ENCODE results near the gene GPR146. TPM values are rescaled to one million over a fixed set of nuclear protein-coding genes. Genes with fewer than 3 reads are reported as not detected.
A peak's percentile ranks its signal among the peaks of the same experiment; 100 is the strongest.

GPR146 gene
- total and polyA plus RNA-seq, 9 donors, result 6.1 to 25.0 (median 8.4) TPM

DNA sequence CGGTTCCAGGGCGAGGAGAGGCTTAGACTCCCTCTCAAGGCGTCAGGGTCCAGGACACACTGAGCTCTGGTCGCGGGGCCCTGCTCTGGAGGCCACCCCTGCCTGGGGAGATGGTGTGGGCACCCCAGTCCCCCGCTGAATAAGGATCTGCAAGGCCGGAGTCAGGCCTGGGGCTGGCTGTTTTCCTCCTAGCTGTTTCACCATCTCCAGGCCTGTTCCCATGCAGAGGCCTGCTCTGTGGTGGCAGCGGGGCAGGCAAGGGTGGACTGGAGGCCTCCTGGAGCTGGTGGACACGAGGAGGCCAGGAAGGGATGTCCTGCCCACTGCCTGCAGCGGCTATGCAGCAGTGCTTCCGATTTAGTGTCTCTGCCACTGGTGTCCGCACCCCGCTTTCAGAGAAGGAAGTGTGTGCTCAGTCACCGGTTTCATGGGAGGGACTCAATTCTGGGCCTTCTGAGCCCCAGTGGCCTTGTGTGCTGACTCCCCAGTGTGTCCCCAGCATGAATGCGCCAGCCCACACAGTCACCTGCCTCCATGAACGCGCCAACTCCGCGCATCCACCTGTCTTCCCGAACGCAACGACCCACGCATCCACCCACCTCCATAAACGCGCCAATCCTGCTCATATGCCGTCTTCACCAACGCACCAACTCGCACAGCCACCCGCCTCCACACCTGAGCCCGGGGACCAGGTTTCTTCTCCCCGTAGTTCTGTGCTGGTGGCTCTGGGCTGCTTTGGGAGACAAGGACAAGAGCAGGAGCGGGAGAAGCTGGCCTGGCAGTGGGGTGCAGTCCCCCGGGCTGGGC, 14.5 kb upstream of the GPR146 start:
- TF ChIP-seq POLR2A (IDR thresholded peaks at IDR 0.05), result no peak
- TF ChIP-seq, protein P1, sequence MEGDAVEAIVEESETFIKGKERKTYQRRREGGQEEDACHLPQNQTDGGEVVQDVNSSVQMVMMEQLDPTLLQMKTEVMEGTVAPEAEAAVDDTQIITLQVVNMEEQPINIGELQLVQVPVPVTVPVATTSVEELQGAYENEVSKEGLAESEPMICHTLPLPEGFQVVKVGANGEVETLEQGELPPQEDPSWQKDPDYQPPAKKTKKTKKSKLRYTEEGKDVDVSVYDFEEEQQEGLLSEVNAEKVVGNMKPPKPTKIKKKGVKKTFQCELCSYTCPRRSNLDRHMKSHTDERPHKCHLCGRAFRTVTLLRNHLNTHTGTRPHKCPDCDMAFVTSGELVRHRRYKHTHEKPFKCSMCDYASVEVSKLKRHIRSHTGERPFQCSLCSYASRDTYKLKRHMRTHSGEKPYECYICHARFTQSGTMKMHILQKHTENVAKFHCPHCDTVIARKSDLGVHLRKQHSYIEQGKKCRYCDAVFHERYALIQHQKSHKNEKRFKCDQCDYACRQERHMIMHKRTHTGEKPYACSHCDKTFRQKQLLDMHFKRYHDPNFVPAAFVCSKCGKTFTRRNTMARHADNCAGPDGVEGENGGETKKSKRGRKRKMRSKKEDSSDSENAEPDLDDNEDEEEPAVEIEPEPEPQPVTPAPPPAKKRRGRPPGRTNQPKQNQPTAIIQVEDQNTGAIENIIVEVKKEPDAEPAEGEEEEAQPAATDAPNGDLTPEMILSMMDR (IDR thresholded peaks at IDR 0.05), result no peak
- no peak for TF ChIP-seq EP300 (IDR thresholded peaks at IDR 0.05)
- 93 to 95% (median 93%) methylated on average over 32 to 33 of the region's 33 CpGs for WGBS, 3 donors
- no peaks in the 10 kb centered on the region for H3K36me3 ChIP-seq
- H3K4me1 ChIP-seq (ENCODE audit: insufficient read depth), result peaks cover 1% of the 10 kb centered on the region
- peak overlapping the region in 1 of 2 donors; percentile 96 for H3K27ac ChIP-seq
- no peaks in the 10 kb centered on the region for H3K9me3 ChIP-seq
- DNase-seq, result no peak
- intact Hi-C loops (cut with DNase I), result loop anchor here in 1 of 4 donors (2.0 kb wide), 1 partner anchor 13 kb away; no protein-coding TSS in a partner anchor
- no peak overlapping the region for H3K4me3 ChIP-seq
- no peaks in the 10 kb centered on the region for H3K27me3 ChIP-seq

DNA sequence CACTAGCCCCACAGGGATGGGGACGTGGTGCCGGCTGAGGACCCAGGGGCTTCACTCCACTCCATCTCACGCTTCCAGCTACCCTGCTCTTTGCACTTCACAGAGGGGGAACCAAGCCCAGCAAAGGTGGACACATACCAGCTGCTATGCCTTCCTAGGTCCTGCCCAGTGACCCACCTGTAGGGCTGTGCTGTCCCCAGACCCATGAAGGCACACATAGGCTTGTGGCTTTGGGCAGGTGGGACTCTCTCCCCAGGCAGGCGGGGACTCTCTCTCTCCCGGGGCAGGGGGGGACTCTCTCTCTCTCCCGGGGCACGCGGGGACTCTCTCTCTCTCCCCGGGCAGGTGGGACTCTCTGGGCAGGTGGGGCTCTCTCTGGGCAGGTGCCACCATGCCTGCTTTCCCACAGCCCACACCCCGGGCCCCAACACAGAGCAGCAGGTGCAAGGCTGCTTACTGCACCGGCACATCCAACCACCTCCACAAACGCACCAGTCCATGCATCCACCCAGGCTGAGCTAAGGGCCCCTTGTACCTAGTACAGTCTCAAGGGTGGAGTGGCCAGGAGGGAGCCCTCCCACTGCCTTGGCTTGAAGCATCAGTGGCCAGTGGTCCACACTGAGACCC, 13.8 kb upstream of the GPR146 start:
- 82 to 91% (median 83%) methylated on average over 11 to 12 of the region's 12 CpGs for WGBS, 3 donors
- no peak for TF ChIP-seq EP300 (IDR thresholded peaks at IDR 0.05)
- no peak for TF ChIP-seq POLR2A (IDR thresholded peaks at IDR 0.05)
- TF ChIP-seq, protein P1 (IDR thresholded peaks at IDR 0.05), result no peak
- Histone ChIP-seq H3K4me3 (no peak overlapping the region), H3K27ac (no peak overlapping the region), H3K36me3 (no peaks in the 10 kb centered on the region), H3K4me1 (ENCODE audit: insufficient read depth) (peaks cover 1% of the 10 kb centered on the region), H3K9me3 (no peaks in the 10 kb centered on the region), H3K27me3 (no peaks in the 10 kb centered on the region)
- intact Hi-C loops (cut with DNase I), result no loop called here
- DNase-seq, result no peak

DNA sequence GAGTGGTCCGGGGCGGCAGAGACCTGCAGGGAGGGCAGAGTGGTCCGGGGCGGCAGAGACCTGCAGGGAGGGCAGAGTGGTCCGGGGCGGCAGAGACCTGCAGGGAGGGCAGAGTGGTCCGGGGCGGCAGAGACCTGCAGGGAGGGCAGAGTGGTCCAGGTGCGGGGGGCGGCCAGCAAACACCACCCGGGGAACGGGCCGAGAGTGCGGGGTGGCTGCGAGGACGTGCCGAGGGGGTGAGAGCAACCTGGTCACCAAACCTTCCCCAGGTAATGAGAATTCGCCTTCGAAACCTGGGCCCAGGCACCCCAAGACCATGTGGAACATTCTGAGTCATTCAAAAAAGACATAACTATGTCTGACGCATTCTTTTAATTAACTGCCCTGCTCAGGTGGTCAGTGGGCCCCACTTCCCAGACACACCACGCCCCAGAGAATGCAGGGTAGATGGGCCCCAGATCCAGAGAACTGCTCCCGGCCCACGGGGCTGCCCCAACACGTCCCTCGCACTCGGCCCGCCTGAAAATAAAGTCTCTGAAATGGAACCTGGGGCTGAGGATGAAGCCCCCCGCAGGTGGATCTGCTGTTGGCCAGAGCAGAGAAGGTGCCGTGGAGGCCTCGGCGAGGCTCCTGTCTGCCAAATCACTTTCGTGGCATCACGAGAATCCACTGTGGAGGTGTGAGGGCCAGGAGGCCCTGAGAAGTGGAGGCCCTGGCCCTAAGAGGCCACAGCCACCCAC, 12.5 kb upstream of the GPR146 start:
- WGBS, 3 donors, result 91 to 94% (median 92%) methylated on average over 29 to 31 of the region's 33 CpGs
- Histone ChIP-seq H3K27me3 (no peaks in the 10 kb centered on the region), H3K36me3 (no peaks in the 10 kb centered on the region), H3K4me1 (ENCODE audit: insufficient read depth) (no peaks in the 10 kb centered on the region), H3K9me3 (no peaks in the 10 kb centered on the region), H3K4me3 (no peak overlapping the region), H3K27ac (no peak overlapping the region)
- no peak for DNase-seq
- TF ChIP-seq EP300 (IDR thresholded peaks at IDR 0.05) (no peak), POLR2A (IDR thresholded peaks at IDR 0.05) (no peak)
- TF ChIP-seq, protein P1 (IDR thresholded peaks at IDR 0.05), result no peak
- intact Hi-C loops (cut with DNase I), result no loop called here

DNA sequence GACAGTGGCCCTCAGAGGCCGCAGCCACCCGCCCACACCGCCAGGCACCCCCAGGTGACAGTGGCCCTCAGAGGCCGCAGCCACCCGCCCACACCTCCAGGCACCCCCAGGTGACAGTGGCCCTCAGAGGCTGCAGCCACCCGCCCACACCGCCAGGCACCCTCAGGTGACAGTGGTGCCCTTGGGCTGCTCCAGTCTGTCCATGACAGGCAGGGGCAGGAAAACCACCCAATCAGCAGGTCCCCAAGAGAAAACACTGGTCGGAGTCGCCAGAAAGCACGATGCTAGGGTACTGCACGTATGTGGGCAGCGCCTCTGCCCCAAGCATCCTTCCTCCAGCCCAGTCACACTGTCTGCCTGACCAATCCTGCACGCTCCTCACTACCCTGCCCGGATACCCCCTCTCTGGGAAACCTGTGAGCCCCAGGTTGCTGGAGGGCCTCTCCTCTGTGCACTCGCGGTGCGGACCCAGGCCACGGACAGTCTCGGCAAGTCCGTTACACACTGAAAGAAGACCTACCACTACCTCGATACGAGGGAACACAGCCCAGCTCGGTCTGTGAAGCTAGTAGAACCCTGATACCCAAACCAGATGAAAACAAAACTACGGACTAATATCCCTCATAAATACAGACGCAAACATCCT, 11.7 kb upstream of the GPR146 start:
- H3K4me1 ChIP-seq (ENCODE audit: insufficient read depth), result no peaks in the 10 kb centered on the region
- DNase-seq, result no peak
- H3K27me3 ChIP-seq, result no peaks in the 10 kb centered on the region
- intact Hi-C loops (cut with DNase I), result no loop called here
- no peak overlapping the region for H3K4me3 ChIP-seq
- no peaks in the 10 kb centered on the region for H3K36me3 ChIP-seq
- no peaks in the 10 kb centered on the region for H3K9me3 ChIP-seq
- 90 to 94% (median 91%) methylated on average over 21 to 25 of the region's 25 CpGs for WGBS, 3 donors
- TF ChIP-seq, protein P1 (IDR thresholded peaks at IDR 0.05), result no peak
- TF ChIP-seq POLR2A (IDR thresholded peaks at IDR 0.05), result no peak
- TF ChIP-seq EP300 (IDR thresholded peaks at IDR 0.05), result no peak
- H3K27ac ChIP-seq, result no peak overlapping the region
